K562 (cell line): ENCODE measurements around the gene KCNE1.
"Not testable (repeated sequence)": the region's sequence is repeated elsewhere in the genome, so short reads cannot be mapped to it uniquely, and the experiment has no call there.

Source experiments
- ATF1 ChIP-seq, 2 experiments: fragments of 450-650 bp in 1 of 2; IDR thresholded peaks; 2 replicates each; pipeline ENCODE4 v1.6.1; 2016; ENCODE audit warnings: missing compliant biosample characterization in 1 of 2, missing genetic modification characterization in 1 of 2
- CBFA2T3 ChIP-seq: fragments of 450-650 bp; IDR thresholded peaks from 2 replicates; pipeline ENCODE4 v1.6.1; 2017
- CEBPB ChIP-seq: fragments of 450-650 bp; IDR thresholded peaks from 2 replicates; pipeline ENCODE4 v1.6.1; 2016; ENCODE audit warnings: missing genetic modification characterization, missing compliant biosample characterization
- CTCF ChIP-seq, 3 experiments: IDR thresholded peaks in 2 of 3; conservative IDR thresholded peaks in 1 of 3; 2 replicates each; pipeline ENCODE4 v1.5.1; 2011 to 2012; ENCODE audit warnings: low read length in 3 of 3, mild to moderate bottlenecking in 3 of 3, control low read depth in 2 of 3, improper control_type of control experiment in 1 of 3, inconsistent platforms in 1 of 3, low read depth in 1 of 3, mixed read lengths in 1 of 3, moderate library complexity in 1 of 3; ENCODE audit not compliant: insufficient read depth in 2 of 3
- MYC ChIP-seq, 2 experiments: fragments of 250-450 bp in 1 of 2; sonication (Bioruptor Pico) in 1 of 2; IDR thresholded peaks; 2 replicates each; pipeline versions ENCODE4 v1.5.1 to v1.6.1; 2012 to 2021; ENCODE audit warnings: low read depth in 2 of 2, borderline replicate concordance in 1 of 2, improper control_type of control experiment in 1 of 2, low read length in 1 of 2, mild to moderate bottlenecking in 1 of 2, moderate library complexity in 1 of 2
- RERE ChIP-seq: sonication (generic); formaldehyde crosslinking; IDR thresholded peaks from 2 replicates; pipeline ENCODE4 v1.8.0; 2023; ENCODE audit warnings: missing genetic modification reagents, mild to moderate bottlenecking, borderline replicate concordance
- REST ChIP-seq, 2 experiments: fragments of 450-650 bp; formaldehyde crosslinking in 1 of 2; IDR thresholded peaks; 2 replicates each; pipeline versions ENCODE4 v1.4.0 to v1.6.1; 2014 to 2020; ENCODE audit warnings: mild to moderate bottlenecking in 2 of 2, borderline replicate concordance in 1 of 2, low read depth in 1 of 2
- RFX5 ChIP-seq: IDR thresholded peaks from 2 replicates; pipeline ENCODE4 v1.6.1; 2011; ENCODE audit warnings: low read depth, mild to moderate bottlenecking, improper control_type of control experiment, low read length
- TFE3 ChIP-seq: fragments of 450-650 bp; formaldehyde crosslinking; IDR thresholded peaks from 2 replicates; pipeline ENCODE4 v1.4.0; 2020; ENCODE audit warnings: mild to moderate bottlenecking, mixed read lengths
- USF2 ChIP-seq: sonication (generic); formaldehyde crosslinking; IDR thresholded peaks from 2 replicates; pipeline ENCODE4 v1.5.0; 2020; ENCODE audit warnings: missing genetic modification reagents
- ZBTB7A ChIP-seq: IDR thresholded peaks from 2 replicates; pipeline ENCODE4 v1.6.1; 2011; ENCODE audit warnings: low read depth, mild to moderate bottlenecking, low read length, moderate library complexity, borderline replicate concordance; ENCODE audit not compliant: control insufficient read depth
- ZNF347 ChIP-seq: fragments of 450-650 bp; formaldehyde crosslinking; IDR thresholded peaks from 2 replicates; pipeline ENCODE4 v1.4.0; 2020; ENCODE audit warnings: low read depth, mild to moderate bottlenecking, moderate library complexity
- ZNF785 ChIP-seq: fragments of 250-450 bp; sonication (Bioruptor Pico); IDR thresholded peaks from 2 replicates; pipeline ENCODE4 v1.4.0; 2020; ENCODE audit warnings: mild to moderate bottlenecking

GRCh38 chr21:34417448-34418077, 94.4 kb downstream of the KCNE1 start:
- TF ChIP-seq MYC (IDR thresholded peaks at IDR 0.05; ENCODE audit: low read depth, low read length); MYC (CRISPR knock-in tag; IDR thresholded peaks at IDR 0.05; ENCODE audit: borderline replicate concordance, low read depth); REST (IDR thresholded peaks at IDR 0.05; ENCODE audit: borderline replicate concordance); REST (CRISPR knock-in tag; IDR thresholded peaks at IDR 0.05; ENCODE audit: low read depth); TFE3 (CRISPR knock-in tag); RERE (CRISPR knock-in tag); ZBTB7A; ZNF785; CTCF (IDR thresholded peaks at IDR 0.05 in 2 of 3, conservative IDR thresholded peaks at IDR 0.05 in 1 of 3; ENCODE audit: insufficient read depth in 2 of 3, low read depth in 1 of 3, low read length in 3 of 3); USF2 (CRISPR knock-in tag); ZNF347 (CRISPR knock-in tag); RFX5; CEBPB (tag); ATF1 (CRISPR knock-in tag; IDR thresholded peaks at IDR 0.05); ATF1 (tag; IDR thresholded peaks at IDR 0.05); CBFA2T3: not testable (repeated sequence)
